Osteoblast (primary cell): ENCODE measurements around the gene GALC. TPM values are rescaled to one million over a fixed set of nuclear protein-coding genes. Genes with fewer than 3 reads are reported as not detected.

ENCODE experiments used
- DNase-seq: peaks from one replicate; pipeline ENCODE4 v3.0.0; 2011; ENCODE audit warnings: low spot score, mixed read lengths; ENCODE audit not compliant: insufficient read length; ENCODE audit errors: missing footprints
- H2AFZ ChIP-seq: 2 replicates; pipeline ENCODE4 v1.6.0; 2011; ENCODE audit warnings: mild to moderate bottlenecking, low read length
- H3K27ac ChIP-seq: 2 replicates; pipeline ENCODE4 v1.5.1; 2011; ENCODE audit warnings: mild to moderate bottlenecking, low read depth, low read length, moderate library complexity
- H3K27me3 ChIP-seq: 2 replicates; pipeline ENCODE4 v1.6.0; 2012; ENCODE audit warnings: mild to moderate bottlenecking, control low read depth, inconsistent platforms, low read length, moderate library complexity; ENCODE audit not compliant: insufficient read depth
- H3K36me3 ChIP-seq: 2 replicates; pipeline ENCODE4 v1.5.1; 2011; ENCODE audit warnings: mild to moderate bottlenecking, low read length, control low read depth, moderate library complexity; ENCODE audit not compliant: insufficient read depth
- H3K4me1 ChIP-seq: 2 replicates; pipeline ENCODE4 v1.5.1; 2011; ENCODE audit warnings: mild to moderate bottlenecking, low read length, control low read depth, moderate library complexity; ENCODE audit not compliant: insufficient read depth
- H3K4me2 ChIP-seq: 2 replicates; pipeline ENCODE4 v1.6.0; 2011; ENCODE audit warnings: mild to moderate bottlenecking, low read length; ENCODE audit not compliant: insufficient read depth
- H3K4me3 ChIP-seq: fragments of 200-600 bp; sonication (generic); 3 replicates; pipeline ENCODE4 v1.5.1; 2012; ENCODE audit warnings: mild to moderate bottlenecking, low read length, inconsistent platforms; ENCODE audit not compliant: insufficient read depth
- H3K79me2 ChIP-seq: 2 replicates; pipeline ENCODE4 v1.6.0; 2012; ENCODE audit warnings: mild to moderate bottlenecking, low read length, control low read depth, inconsistent platforms; ENCODE audit not compliant: insufficient read depth
- H3K9me3 ChIP-seq: 2 replicates; pipeline ENCODE4 v1.5.1; 2011; ENCODE audit warnings: low read depth, low read length, control low read depth
- H4K20me1 ChIP-seq: 2 replicates; pipeline ENCODE4 v1.6.0; 2012; ENCODE audit warnings: mild to moderate bottlenecking, low read length, control low read depth; ENCODE audit not compliant: insufficient read depth
- total RNA-seq: library from RNA; depleted of rRNA; stranded (reverse); fragments of >200 nt; gene quantifications from 2 replicates; pipeline ENCODE4 v1.2.3, GENCODE V29; 2012
- TF ChIP-seq, protein P1 (sequence below): IDR thresholded peaks from 2 replicates; pipeline ENCODE4 v1.5.1; 2011; ENCODE audit warnings: mild to moderate bottlenecking, low read depth, low read length, moderate library complexity; ENCODE audit errors: extremely low read depth

Gene GALC
- total RNA-seq, 1 donor, result 17.0 TPM

GRCh38 chr14:88004506-88005036 is 11.6 kb upstream of the GALC start:
- TF ChIP-seq, protein P1, sequence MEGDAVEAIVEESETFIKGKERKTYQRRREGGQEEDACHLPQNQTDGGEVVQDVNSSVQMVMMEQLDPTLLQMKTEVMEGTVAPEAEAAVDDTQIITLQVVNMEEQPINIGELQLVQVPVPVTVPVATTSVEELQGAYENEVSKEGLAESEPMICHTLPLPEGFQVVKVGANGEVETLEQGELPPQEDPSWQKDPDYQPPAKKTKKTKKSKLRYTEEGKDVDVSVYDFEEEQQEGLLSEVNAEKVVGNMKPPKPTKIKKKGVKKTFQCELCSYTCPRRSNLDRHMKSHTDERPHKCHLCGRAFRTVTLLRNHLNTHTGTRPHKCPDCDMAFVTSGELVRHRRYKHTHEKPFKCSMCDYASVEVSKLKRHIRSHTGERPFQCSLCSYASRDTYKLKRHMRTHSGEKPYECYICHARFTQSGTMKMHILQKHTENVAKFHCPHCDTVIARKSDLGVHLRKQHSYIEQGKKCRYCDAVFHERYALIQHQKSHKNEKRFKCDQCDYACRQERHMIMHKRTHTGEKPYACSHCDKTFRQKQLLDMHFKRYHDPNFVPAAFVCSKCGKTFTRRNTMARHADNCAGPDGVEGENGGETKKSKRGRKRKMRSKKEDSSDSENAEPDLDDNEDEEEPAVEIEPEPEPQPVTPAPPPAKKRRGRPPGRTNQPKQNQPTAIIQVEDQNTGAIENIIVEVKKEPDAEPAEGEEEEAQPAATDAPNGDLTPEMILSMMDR, result no peak
- H3K36me3 ChIP-seq, result no peaks in the 10 kb centered on the region
- no peaks in the 10 kb centered on the region for H4K20me1 ChIP-seq
- H3K79me2 ChIP-seq, result no peaks in the 10 kb centered on the region
- no peaks in the 10 kb centered on the region for H3K4me1 ChIP-seq
- no peak for DNase-seq
- H3K27me3 ChIP-seq, result no peaks in the 10 kb centered on the region
- no peak overlapping the region for H3K4me2 ChIP-seq
- H2AFZ ChIP-seq, result no peak overlapping the region
- H3K9me3 ChIP-seq, result no peaks in the 10 kb centered on the region
- no peak overlapping the region for H3K27ac ChIP-seq
- H3K4me3 ChIP-seq, result no peak overlapping the region

- Histone ChIP-seq H3K4me3 (no peak overlapping the region), H3K9me3 (no peaks in the 10 kb centered on the region), H4K20me1 (no peaks in the 10 kb centered on the region), H3K27ac (no peak overlapping the region), H3K27me3 (no peaks in the 10 kb centered on the region), H3K36me3 (no peaks in the 10 kb centered on the region), H3K4me1 (no peaks in the 10 kb centered on the region), H2AFZ (no peak overlapping the region), H3K79me2 (no peaks in the 10 kb centered on the region), H3K4me2 (no peak overlapping the region)
- no peak for DNase-seq
- TF ChIP-seq, protein P1, result no peak
Observed at GRCh38 chr14:88003425-88003824, 10.4 kb upstream of the GALC start.

- Histone ChIP-seq H4K20me1 (no peaks in the 10 kb centered on the region), H3K27me3 (no peaks in the 10 kb centered on the region), H3K36me3 (no peaks in the 10 kb centered on the region), H3K4me3 (no peak overlapping the region), H3K79me2 (no peaks in the 10 kb centered on the region), H3K4me2 (no peak overlapping the region), H3K27ac (no peak overlapping the region), H3K9me3 (no peaks in the 10 kb centered on the region), H2AFZ (no peak overlapping the region), H3K4me1 (no peaks in the 10 kb centered on the region)
- no peak for DNase-seq
- TF ChIP-seq, protein P1, result no peak
Observed at GRCh38 chr14:88002421-88003075, 9.6 kb upstream of the GALC start.

DNA sequence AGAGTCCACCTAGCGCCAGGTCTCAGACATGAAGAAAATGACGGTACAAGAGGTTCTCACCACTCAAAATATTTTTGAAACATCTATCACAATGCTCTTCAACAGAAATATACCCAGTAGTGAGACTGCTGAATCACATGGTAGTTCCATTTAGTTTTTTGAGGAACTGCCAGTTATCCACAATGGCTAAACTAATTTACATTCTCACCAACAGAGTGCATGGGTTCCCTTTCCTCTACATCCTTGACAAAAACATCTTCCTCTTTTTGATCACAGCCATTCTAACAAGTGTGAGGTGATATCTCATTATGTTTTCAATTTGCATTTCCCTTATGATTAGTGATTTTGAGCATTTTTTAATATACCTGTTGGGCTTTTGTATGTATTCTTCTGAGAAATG is 6.3 kb upstream of the GALC start:
- H4K20me1 ChIP-seq, result no peaks in the 10 kb centered on the region
- TF ChIP-seq, protein P1, result no peak
- H3K4me3 ChIP-seq, result no peak overlapping the region
- no peak overlapping the region for H2AFZ ChIP-seq
- H3K9me3 ChIP-seq, result no peaks in the 10 kb centered on the region
- H3K79me2 ChIP-seq, result no peaks in the 10 kb centered on the region
- no peak overlapping the region for H3K27ac ChIP-seq
- H3K27me3 ChIP-seq, result no peaks in the 10 kb centered on the region
- no peaks in the 10 kb centered on the region for H3K36me3 ChIP-seq
- no peak overlapping the region for H3K4me2 ChIP-seq
- DNase-seq, result no peak
- peaks cover 5% of the 10 kb centered on the region for H3K4me1 ChIP-seq
